ENCODE results near the gene SUPT20HL2.

GRCh38 chrX:24277405-24277804 lies 36.5 kb downstream of the SUPT20HL2 start:
- TF ChIP-seq, protein P1, sequence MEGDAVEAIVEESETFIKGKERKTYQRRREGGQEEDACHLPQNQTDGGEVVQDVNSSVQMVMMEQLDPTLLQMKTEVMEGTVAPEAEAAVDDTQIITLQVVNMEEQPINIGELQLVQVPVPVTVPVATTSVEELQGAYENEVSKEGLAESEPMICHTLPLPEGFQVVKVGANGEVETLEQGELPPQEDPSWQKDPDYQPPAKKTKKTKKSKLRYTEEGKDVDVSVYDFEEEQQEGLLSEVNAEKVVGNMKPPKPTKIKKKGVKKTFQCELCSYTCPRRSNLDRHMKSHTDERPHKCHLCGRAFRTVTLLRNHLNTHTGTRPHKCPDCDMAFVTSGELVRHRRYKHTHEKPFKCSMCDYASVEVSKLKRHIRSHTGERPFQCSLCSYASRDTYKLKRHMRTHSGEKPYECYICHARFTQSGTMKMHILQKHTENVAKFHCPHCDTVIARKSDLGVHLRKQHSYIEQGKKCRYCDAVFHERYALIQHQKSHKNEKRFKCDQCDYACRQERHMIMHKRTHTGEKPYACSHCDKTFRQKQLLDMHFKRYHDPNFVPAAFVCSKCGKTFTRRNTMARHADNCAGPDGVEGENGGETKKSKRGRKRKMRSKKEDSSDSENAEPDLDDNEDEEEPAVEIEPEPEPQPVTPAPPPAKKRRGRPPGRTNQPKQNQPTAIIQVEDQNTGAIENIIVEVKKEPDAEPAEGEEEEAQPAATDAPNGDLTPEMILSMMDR (IDR thresholded peaks at IDR 0.05) = no peak
- no peak for TF ChIP-seq EP300 (IDR thresholded peaks at IDR 0.05)
